ENCODE data around the gene LCMT1. TPM values are rescaled to one million over a fixed set of nuclear protein-coding genes. Genes with fewer than 3 reads are reported as not detected.

Gene LCMT1
- total and polyA plus RNA-seq, 9 of the 15 experiments (the other 6 are each of a cell fraction or from before 2014, with no cell fraction given), result 20.0 to 42.8 (median 32.3) TPM

GRCh38 chr16:25140459-25140858, 28.9 kb downstream of the LCMT1 start (continued):
- no peak for TF ChIP-seq HMBOX1 (IDR thresholded peaks at IDR 0.05)
- no peak for TF ChIP-seq ZNF217 (CRISPR knock-in tag; IDR thresholded peaks at IDR 0.05)
- no peak for TF ChIP-seq HNRNPUL1 (IDR thresholded peaks at IDR 0.05; ENCODE audit: low read length)
- TF ChIP-seq RCOR1 (IDR thresholded peaks at IDR 0.05; ENCODE audit: borderline replicate concordance in 1 of 2, low read depth in 2 of 2, low read length in 2 of 2), result no peak
- no peak for TF ChIP-seq XRCC3 (IDR thresholded peaks at IDR 0.05)
- TF ChIP-seq SREBF2 (CRISPR knock-in tag; IDR thresholded peaks at IDR 0.05), result no peak
- TF ChIP-seq NCOR1 (IDR thresholded peaks at IDR 0.05), result no peak
- TF ChIP-seq ZNF511 (CRISPR knock-in tag; IDR thresholded peaks at IDR 0.05), result no peak

- in situ Hi-C loops (cut with MboI) (no loop called here), intact Hi-C loops (cut with micrococcal nuclease) (no loop called here)
- Histone ChIP-seq H3K9me3 (replicated peaks; ENCODE audit: control insufficient read depth, insufficient read depth, low read depth, low read length) (no peaks in the 10 kb centered on the region), H3K4me3 (no peak overlapping the region), H3K27ac (ENCODE audit: extremely low read depth, low read depth, low read length) (no peak overlapping the region), H3K4me1 (replicated peaks in 1 of 2; ENCODE audit: control insufficient read depth in 2 of 2, insufficient read depth in 2 of 2, low read length in 2 of 2) (no peaks in the 10 kb centered on the region), H4K20me1 (replicated peaks; ENCODE audit: control insufficient read depth, insufficient read depth, low read length) (no peaks in the 10 kb centered on the region), H3K9ac (ENCODE audit: insufficient read depth in 1 of 2, low read depth in 2 of 2, low read length in 2 of 2) (no peak overlapping the region), H3K79me2 (ENCODE audit: control insufficient read depth, insufficient read depth, low read length) (no peaks in the 10 kb centered on the region), H3K9me1 (ENCODE audit: control insufficient read depth, insufficient read depth, low read length) (no peaks in the 10 kb centered on the region), H3K4me2 (ENCODE audit: insufficient read depth, low read length) (no peak overlapping the region), H3K27me3 (ENCODE audit: control insufficient read depth in 2 of 2, insufficient read depth in 2 of 2, low read length in 2 of 2) (no peaks in the 10 kb centered on the region), H3K36me3 (ENCODE audit: control insufficient read depth, insufficient read depth, low read length) (peaks cover 30% of the 10 kb centered on the region; the same call in 2 of the 3 replicates), H2AFZ (ENCODE audit: low read depth, low read length) (no peak overlapping the region)
- 89% methylated on average over 2 of the region's 2 CpGs for WGBS (ENCODE audit: insufficient coverage, low coverage, missing lambda C conversion rate)
- BruUV-seq (replicated peaks), result no TSS peak
- no peak for FAIRE-seq
- ChIA-PET POLR2A (no interaction called here), CTCF (ENCODE audit: low intra/inter-chr PET ratio) (no interaction called here)
- no peak for ATAC-seq
- no peak for DNase-seq (ENCODE audit: extremely low read depth in 1 of 4, low spot score in 3 of 4)
- TF ChIP-seq CEBPG (CRISPR knock-in tag; IDR thresholded peaks at IDR 0.05) (no peak), CEBPG (tag; conservative IDR thresholded peaks at IDR 0.05 in 1 of 2, IDR thresholded peaks at IDR 0.05 in 1 of 2) (no peak), U2AF1 (optimal IDR thresholded peaks at IDR 0.05; ENCODE audit: low read depth, low read length) (no peak), HCFC1 (IDR thresholded peaks at IDR 0.05; ENCODE audit: low read depth, low read length) (no peak), CREBBP (IDR thresholded peaks at IDR 0.05; ENCODE audit: low read depth, low read length) (no peak), ATF6 (CRISPR knock-in tag; IDR thresholded peaks at IDR 0.05) (no peak), NUFIP1 (IDR thresholded peaks at IDR 0.05; ENCODE audit: partially characterized antibody) (no peak), MEF2D (tag; conservative IDR thresholded peaks at IDR 0.05; ENCODE audit: low read depth) (no peak), BRF2 (IDR thresholded peaks at IDR 0.05; ENCODE audit: borderline replicate concordance, insufficient read depth, insufficient read length) (no peak), ESRRA (IDR thresholded peaks at IDR 0.05; ENCODE audit: borderline replicate concordance, low read depth) (no peak), ZNF140 (CRISPR knock-in tag; IDR thresholded peaks at IDR 0.05) (no peak), NFATC3 (IDR thresholded peaks at IDR 0.05) (no peak)
Observed at GRCh38 chr16:25141648-25142047, 30.1 kb downstream of the LCMT1 start.

Measured in K562 (cell line).